Stimulated activated CD8-positive, alpha-beta memory T cell treated with anti-CD3 and anti-CD28 coated beads, Interleukin-2, amount 100 ng/mL, for 48 hours (primary cell): ENCODE results near the gene NFATC2.

Source experiments
- DNase-seq, 2 donors: peaks; one replicate each; pipeline ENCODE4 v3.0.0-alpha.2; 2020; ENCODE audit warnings: low read depth in 2 of 2

Gene NFATC2

DNA sequence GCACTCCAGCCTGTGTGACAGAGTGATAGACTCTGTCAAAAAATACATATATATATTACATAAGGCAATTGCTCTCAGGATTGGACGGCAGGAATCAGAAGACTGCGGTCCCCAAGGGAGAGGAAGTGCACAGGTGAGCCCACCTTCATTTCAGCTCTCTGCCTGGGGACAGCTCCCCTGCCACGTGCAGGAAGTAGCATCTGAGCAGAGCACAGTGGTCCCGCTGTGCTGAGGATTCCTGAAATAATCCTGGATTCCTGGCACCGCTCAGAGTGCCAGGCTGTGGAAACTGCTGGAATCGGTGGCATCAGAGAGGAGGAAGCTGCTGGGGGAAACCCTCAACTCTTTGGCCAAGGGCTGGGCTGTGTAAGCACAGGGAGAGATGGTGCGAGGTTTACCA, 27.7 kb downstream of the NFATC2 start:
- DNase-seq = no peak

GRCh38 chr20:51514249-51514648, 28.3 kb downstream of the NFATC2 start:
- DNase-seq = no peak

DNA sequence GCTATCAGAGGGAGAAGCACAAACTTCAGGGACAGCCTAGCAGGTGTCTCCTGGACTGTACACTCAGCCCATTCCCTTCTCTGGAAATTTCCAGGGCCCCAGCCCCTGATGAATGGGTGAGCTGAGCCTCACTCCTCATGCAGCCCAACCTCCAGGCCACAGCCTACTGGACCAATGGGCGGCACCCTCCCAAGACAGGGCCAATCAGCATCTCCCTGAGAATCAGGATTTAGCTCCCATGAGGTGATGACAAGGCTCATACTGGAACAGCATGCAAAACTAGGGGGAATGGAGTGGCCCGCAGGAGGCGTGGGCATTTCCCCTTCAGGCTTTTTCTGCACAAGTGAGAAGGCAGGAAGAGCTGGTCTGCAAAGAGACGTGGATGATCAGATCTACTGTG, 29.0 kb downstream of the NFATC2 start:
- no peak for DNase-seq

GRCh38 chr20:51512645-51513044, 29.9 kb downstream of the NFATC2 start:
- DNase-seq = no peak

GRCh38 chr20:51511861-51512619, 30.5 kb downstream of the NFATC2 start:
- DNase-seq = no peak

GRCh38 chr20:51510936-51511605, 31.4 kb downstream of the NFATC2 start:
- DNase-seq = no peak

GRCh38 chr20:51510169-51510568, 32.4 kb downstream of the NFATC2 start:
- DNase-seq = no peak

DNA sequence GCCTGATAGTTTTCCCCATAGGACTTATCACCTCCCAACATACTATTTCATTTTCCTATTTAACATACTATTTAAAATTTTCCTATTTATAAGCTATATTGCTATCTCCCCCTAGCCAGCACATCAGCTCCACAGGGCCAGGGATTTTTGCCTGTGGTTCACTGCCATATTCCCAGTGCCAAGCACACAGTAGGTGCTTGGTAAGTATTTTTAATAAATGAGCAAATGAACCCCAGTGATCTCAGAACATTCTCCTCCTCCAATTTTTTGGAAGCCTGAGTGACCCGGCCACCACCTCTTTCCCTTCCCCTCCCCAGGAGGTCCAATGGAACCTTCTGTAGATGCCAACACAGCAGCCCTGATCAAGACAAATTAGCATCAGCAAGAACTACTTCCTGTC, 33.3 kb downstream of the NFATC2 start:
- DNase-seq = no peak

- no peak for DNase-seq
Measured at GRCh38 chr20:51508780-51509179, 33.7 kb downstream of the NFATC2 start.

DNA sequence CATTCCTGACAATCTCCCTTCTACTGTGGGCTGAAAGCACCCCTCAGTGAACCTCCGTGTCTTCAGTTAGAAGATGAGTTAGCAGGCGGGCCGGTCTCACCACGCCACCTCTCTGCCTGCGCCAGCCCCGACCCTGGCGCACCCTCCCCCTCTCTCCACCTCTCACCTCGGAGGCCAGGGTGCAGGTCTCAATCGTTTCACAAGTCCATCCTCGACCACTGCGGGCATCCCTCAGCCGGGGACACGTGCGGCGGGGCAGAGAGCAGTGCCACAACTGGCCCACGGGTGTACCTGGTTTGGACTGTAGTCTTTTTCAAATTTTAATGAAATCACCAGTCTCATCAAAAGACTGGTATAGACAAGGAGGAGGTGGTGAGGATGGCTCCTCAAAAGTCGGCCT, 34.4 kb downstream of the NFATC2 start:
- no peak for DNase-seq

- DNase-seq = no peak
Measured at GRCh38 chr20:51507216-51508036, 35.1 kb downstream of the NFATC2 start.

DNA sequence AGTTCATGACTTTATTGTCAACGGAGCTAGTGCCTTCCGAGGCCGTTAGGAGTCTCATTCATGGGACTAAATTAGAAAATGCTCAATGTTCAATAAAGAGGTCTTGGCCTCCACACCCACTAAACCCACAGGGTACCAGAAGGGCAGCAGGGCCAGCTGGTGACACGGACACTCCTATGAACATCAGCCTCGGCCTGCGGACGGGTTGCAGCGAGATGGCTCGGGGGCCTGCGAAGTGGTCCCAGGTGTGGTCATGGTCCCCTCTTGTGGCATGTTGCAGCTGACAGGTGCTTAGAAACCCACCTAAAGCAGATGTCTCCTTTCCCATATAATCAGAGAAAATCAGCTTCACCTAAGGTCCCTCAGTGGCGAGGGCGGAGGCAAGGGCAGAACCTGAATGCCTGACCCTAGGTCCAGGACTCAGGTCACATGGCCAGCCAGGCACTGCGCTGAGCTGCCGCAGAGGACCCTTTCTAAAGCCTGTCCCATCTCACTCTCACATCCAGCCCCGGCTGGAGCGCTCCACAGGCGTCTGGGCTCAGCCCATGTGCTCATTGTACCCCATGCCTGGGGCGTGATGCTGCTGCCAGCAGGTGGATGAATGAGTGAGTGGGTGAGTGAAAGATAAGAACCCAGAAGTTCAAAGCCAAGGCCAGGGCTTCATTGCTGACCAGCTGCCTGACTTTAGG, 35.8 kb downstream of the NFATC2 start:
- no peak for DNase-seq

DNA sequence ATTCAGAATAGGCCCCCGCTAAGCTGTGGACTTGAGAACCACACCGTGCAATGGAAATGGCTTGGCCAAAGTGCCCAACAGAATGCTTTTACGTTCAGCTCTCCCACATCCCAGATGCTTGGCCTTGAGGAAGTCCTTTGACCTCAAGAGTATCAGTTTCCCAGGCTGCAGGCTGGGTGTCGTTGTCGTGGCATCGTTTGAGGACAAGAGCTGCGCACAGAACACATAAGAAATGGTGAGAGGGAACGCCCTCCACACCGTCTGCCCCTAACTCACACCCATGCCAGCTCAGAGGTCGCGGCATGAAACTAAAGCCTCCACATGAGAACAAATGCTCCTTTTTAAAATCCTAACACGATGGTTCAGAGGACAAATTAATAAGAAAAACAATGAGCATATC, 37.0 kb downstream of the NFATC2 start:
- no peak for DNase-seq

GRCh38 chr20:51503376-51503775, 39.1 kb downstream of the NFATC2 start:
- no peak for DNase-seq

DNA sequence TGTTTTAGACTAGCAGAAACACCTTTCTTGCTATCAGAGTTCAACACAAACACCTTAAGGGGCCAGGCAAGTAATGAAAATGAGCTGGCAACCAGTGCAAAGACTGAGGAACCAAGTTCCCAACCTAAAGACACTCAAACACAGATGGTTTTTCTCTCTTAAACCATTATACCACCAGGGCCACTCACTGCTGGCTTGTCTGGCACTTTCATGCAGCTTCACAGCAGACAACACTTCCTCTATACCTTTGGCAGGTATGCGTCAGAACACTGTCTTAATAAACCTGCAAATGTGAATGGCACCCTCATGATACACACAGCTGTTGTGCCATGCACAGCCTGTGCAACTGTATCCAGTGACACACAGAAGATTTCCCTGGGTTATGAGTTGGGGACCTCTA, 41.6 kb downstream of the NFATC2 start:
- DNase-seq = no peak

DNA sequence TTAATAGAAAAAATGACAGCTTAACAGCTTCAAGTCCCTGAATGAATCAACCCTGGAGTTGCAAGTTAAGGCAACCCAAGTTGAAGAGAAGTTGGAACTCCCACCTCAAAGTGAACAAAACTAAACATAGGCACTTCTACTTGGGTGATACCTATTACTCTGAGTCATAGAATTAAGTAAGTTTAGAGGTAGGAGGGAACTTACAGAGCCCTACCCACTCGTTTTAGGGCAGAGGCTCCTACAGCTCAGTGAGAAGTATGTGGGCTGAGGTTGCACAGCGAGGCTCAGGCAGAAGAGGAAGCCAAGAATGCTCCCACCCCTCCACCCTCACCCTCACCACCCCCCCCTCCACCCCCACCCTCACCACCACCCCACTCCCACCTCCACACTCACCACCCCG, 42.2 kb downstream of the NFATC2 start:
- no peak for DNase-seq

GRCh38 chr20:51498765-51499540, 43.6 kb downstream of the NFATC2 start:
- DNase-seq = no peak

GRCh38 chr20:51497542-51498467, 44.7 kb downstream of the NFATC2 start:
- DNase-seq = peak; percentile 30 to 44

GRCh38 chr20:51496964-51497363, 45.6 kb downstream of the NFATC2 start:
- DNase-seq = no peak

DNA sequence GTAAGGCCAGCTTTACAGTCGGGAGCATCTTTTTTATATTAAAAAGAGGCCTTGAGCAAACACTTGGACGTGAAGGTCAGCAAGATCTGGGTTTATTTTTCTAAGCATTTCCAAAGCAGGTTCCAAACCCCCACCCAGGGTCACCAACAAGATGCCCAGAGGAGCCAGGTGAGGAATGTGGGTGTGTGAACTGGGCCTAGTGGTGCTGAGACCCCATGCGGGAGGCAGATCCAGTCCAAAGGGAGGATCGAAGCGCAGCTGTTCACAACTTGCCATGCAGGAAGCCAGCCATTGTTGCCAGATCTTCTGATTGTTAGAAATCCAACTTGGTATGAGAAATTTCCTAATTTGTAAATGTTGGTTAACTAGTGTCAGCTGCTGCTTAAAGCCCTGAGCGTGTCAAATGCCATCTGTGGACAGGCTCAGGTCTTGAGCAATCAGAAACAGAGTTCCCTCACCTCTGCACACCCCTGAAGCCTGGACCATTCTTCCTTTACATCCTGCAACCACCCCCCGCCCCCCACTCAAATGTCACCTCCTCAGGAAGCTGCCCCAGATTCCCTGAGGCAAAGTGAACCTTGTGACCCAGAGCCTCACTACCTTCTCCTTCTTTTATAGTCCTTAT, 46.5 kb downstream of the NFATC2 start:
- DNase-seq = no peak
